K562 (cell line): ENCODE data around the gene APOBEC3C. TPM values are rescaled to one million over a fixed set of nuclear protein-coding genes. Genes with fewer than 3 reads are reported as not detected.
"Not testable (repeated sequence)": the region's sequence is repeated elsewhere in the genome, so short reads cannot be mapped to it uniquely, and the experiment has no call there.

ENCODE experiments used
- ATAC-seq: fragments of 200-7000 bp; cut with Tn5 transposase; 3 replicates; pipeline ENCODE4 v1.9.1; 2020; ENCODE audit warnings: moderate library complexity
- BruUV-seq: library from RNA; stranded (reverse); fragments of 400-500 nt; replicated peaks from 2 replicates; lab custom pipeline; 2021; lab: Mats Ljungman, UMichigan
- CTCF ChIA-PET: fragments of 300-600 bp; formaldehyde crosslinking; extraction: SDS; loops from one replicate; lab custom pipeline; 2021; ENCODE audit warnings: low intra/inter-chr PET ratio; lab: Yijun Ruan, JAX
- POLR2A ChIA-PET: fragments of 300-600, 350-650 bp; sonication (Branson Sonifier 250); formaldehyde crosslinking; extraction: SDS; loops from one replicate; lab custom pipeline; 2021; ENCODE audit warnings: antibody characterized with exemption, inconsistent platforms; lab: Yijun Ruan, JAX
- DNase-seq, 4 experiments: peaks; one replicate each; pipeline versions ENCODE4 v3.0.0 to v3.0.0-alpha.2; 2011 to 2018; ENCODE audit warnings: low spot score in 3 of 4, mixed read lengths in 3 of 4; ENCODE audit errors: extremely low read depth in 1 of 4
- FAIRE-seq: peaks from 2 replicates; lab custom pipeline; 2011; peaks lifted over from hg19 to GRCh38; lab: Jason Lieb, UNC
- H2AFZ ChIP-seq: 2 replicates; pipeline ENCODE4 v1.6.0; 2011; ENCODE audit warnings: low read depth, low read length, control low read depth, inconsistent platforms
- H3K27ac ChIP-seq: fragments of 200-600 bp; 3 replicates; pipeline ENCODE4 v1.8.0; 2011; ENCODE audit warnings: low read depth, mild to moderate bottlenecking, control low read depth, inconsistent platforms, low read length, moderate library complexity, mixed read lengths; ENCODE audit errors: extremely low read depth
- H3K27me3 ChIP-seq, 2 experiments: fragments of 300-600 bp in 1 of 2; 2 replicates in 1 of 2; 3 replicates in 1 of 2; pipeline versions ENCODE4 v1.6.0 to v1.8.0; 2011; ENCODE audit warnings: inconsistent platforms in 2 of 2, low read length in 2 of 2, mild to moderate bottlenecking in 1 of 2, mixed read lengths in 1 of 2, moderate library complexity in 1 of 2; ENCODE audit not compliant: control insufficient read depth in 2 of 2, insufficient read depth in 2 of 2
- H3K36me3 ChIP-seq: fragments of 300-600 bp; 3 replicates; pipeline ENCODE4 v1.8.0; 2011; ENCODE audit warnings: mild to moderate bottlenecking, low read length, inconsistent platforms; ENCODE audit not compliant: control insufficient read depth, insufficient read depth
- H3K4me1 ChIP-seq, 2 experiments: fragments of 200-600 bp in 1 of 2; replicated peaks in 1 of 2; 2 replicates in 1 of 2; 3 replicates in 1 of 2; pipeline versions ENCODE4 v1.5.1 to v1.8.0; 2011; ENCODE audit warnings: inconsistent platforms in 2 of 2, low read length in 2 of 2, mild to moderate bottlenecking in 1 of 2, mixed read lengths in 1 of 2, moderate library complexity in 1 of 2; ENCODE audit not compliant: control insufficient read depth in 2 of 2, insufficient read depth in 2 of 2
- H3K4me2 ChIP-seq: 2 replicates; pipeline ENCODE4 v1.6.1; 2011; ENCODE audit warnings: low read length, control low read depth, inconsistent platforms, mixed read lengths; ENCODE audit not compliant: insufficient read depth
- H3K4me3 ChIP-seq: fragments of 200-600 bp; sonication (generic), shearing (Covaris generic); 2 replicates; pipeline ENCODE4 v1.5.1; 2016; ENCODE audit warnings: control low read depth, inconsistent platforms
- H3K79me2 ChIP-seq: fragments of 200-600 bp; 3 replicates; pipeline ENCODE4 v1.8.0; 2011; ENCODE audit warnings: low read length, inconsistent platforms; ENCODE audit not compliant: control insufficient read depth, insufficient read depth
- H3K9ac ChIP-seq, 2 experiments: 2 replicates each; pipeline versions ENCODE4 v1.6.0 to v1.6.1; 2011; ENCODE audit warnings: low read depth in 2 of 2, low read length in 2 of 2, control low read depth in 1 of 2, inconsistent platforms in 1 of 2, mild to moderate bottlenecking in 1 of 2, mixed read lengths in 1 of 2; ENCODE audit not compliant: insufficient read depth in 1 of 2
- H3K9me1 ChIP-seq: one replicate; pipeline ENCODE4 v1.6.0; 2011; ENCODE audit warnings: inconsistent platforms, mild to moderate bottlenecking, low read length, moderate library complexity; ENCODE audit not compliant: control insufficient read depth, insufficient read depth
- H3K9me3 ChIP-seq: replicated peaks from 2 replicates; pipeline ENCODE4 v1.5.1; 2011; ENCODE audit warnings: low read depth, low read length, inconsistent platforms; ENCODE audit not compliant: control insufficient read depth, insufficient read depth
- H4K20me1 ChIP-seq: replicated peaks from 2 replicates; pipeline ENCODE4 v1.6.1; 2011; ENCODE audit warnings: low read length, inconsistent platforms, mixed read lengths; ENCODE audit not compliant: control insufficient read depth, insufficient read depth
- ZNF436 ChIP-seq: fragments of 250-450, 450-650 bp; sonication (Bioruptor Pico); formaldehyde crosslinking; IDR thresholded peaks from 2 replicates; pipeline ENCODE4 v1.7.0; 2020; ENCODE audit warnings: mild to moderate bottlenecking
- whole genome bisulfite sequencing: fragments of 100-300 bp; shearing (Covaris generic); methylation state at CpG from one replicate; pipeline ENCODE4 v1.1.6; 2016; ENCODE audit warnings: low coverage, mixed read lengths; ENCODE audit not compliant: insufficient coverage; ENCODE audit errors: missing lambda C conversion rate; 5-methylcytosine and 5-hydroxymethylcytosine counted together
- in situ Hi-C: fragments of 300-500 bp; cut with MboI; formaldehyde crosslinking; loops from 4 replicates; pipeline ENCODE4 v1.15.0; 2018; ENCODE audit warnings: inconsistent platforms, mixed read lengths
- intact Hi-C: fragments of 100-400 bp; cut with micrococcal nuclease; formaldehyde crosslinking; loops from 2 replicates; pipeline ENCODE4 v1.14.2; 2022
- polyA plus RNA-seq, 8 experiments: library from polyadenylated mRNA; depleted of rRNA in 4 of 8; stranded (reverse) in 5 of 8; unstranded in 3 of 8; fragments of >200 nt; fragmentation: Nextera tagmentation in 2 of 8; fragmentation: Illumina TruSeq in 1 of 8; extraction: Ambion mirVana in 2 of 8; extraction: Trizol in 1 of 8; gene quantifications; 2 replicates each; pipeline versions ENCODE4 v1.2.1 to v1.2.3, GENCODE V29; 2011 to 2014; ENCODE audit warnings: inconsistent platforms in 1 of 8, missing spikeins in 1 of 8
- total RNA-seq, 7 experiments: library from RNA; depleted of rRNA in 6 of 7; stranded (reverse); fragments of >200 nt in 6 of 7; fragmentation: Illumina TruSeq in 2 of 7; extraction: Trizol in 2 of 7; gene quantifications; 2 replicates each; pipeline versions ENCODE4 v1.2.1 to v1.2.3, GENCODE V29; 2011 to 2021; ENCODE audit warnings: low replicate concordance in 1 of 7
- TF ChIP-seq, protein P1 (sequence below): sonication (generic); formaldehyde crosslinking; IDR thresholded peaks from 2 replicates; pipeline ENCODE4 v1.8.1; 2023; ENCODE audit warnings: mild to moderate bottlenecking, missing genetic modification reagents

Gene APOBEC3C
- total and polyA plus RNA-seq, 9 of the 15 experiments (the other 6 are each of a cell fraction or from before 2014, with no cell fraction given) = 12.4 to 285 (median 55.5) TPM

GRCh38 chr22:39030705-39031104, 16.6 kb downstream of the APOBEC3C start:
- 85% methylated on average over 14 of the region's 14 CpGs for WGBS

DNA sequence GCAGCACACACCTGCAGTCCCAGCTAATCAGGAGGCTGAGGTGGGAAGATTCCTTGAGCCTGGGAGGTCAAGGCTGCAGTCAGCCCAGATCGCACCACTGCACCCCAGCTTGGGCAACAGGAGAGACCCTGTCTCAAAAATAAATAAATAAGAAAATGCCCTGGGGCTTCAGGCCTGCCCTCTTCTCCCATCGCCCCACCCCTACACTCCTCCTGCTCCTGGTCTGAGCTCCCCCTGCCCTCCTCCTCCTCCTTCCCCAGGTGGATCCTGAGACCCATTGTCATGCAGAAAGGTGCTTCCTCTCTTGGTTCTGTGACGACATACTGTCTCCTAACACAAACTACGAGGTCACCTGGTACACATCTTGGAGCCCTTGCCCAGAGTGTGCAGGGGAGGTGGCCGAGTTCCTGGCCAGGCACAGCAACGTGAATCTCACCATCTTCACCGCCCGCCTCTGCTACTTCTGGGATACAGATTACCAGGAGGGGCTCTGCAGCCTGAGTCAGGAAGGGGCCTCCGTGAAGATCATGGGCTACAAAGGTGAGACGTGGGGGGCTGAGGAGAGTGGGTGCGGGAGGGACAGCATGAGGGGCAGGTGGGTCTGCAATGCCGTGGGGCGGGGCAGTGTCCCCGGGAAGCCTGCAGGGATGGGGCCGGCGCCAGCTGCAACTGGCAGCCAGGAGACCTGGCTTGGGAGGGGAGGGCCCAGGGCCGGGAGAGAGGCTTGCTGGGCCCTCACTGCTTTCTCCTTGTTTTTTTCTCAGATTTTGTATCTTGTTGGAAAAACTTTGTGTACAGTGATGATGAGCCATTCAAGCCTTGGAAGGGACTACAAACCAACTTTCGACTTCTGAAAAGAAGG, 17.6 kb downstream of the APOBEC3C start:
- POLR2A ChIA-PET, H2AFZ ChIP-seq, DNase-seq, H3K36me3 ChIP-seq, ATAC-seq, BruUV-seq, intact Hi-C loops, FAIRE-seq, H3K27ac ChIP-seq, H4K20me1 ChIP-seq, CTCF ChIA-PET, H3K4me3 ChIP-seq, H3K9me1 ChIP-seq, in situ Hi-C loops, H3K9ac ChIP-seq, H3K27me3 ChIP-seq, H3K79me2 ChIP-seq, H3K4me2 ChIP-seq, H3K9me3 ChIP-seq: not testable (repeated sequence)
- 86% methylated on average over 5 of the region's 18 CpGs for WGBS
- peaks cover 3 to 15% of the 10 kb centered on the region in 2 experiments; a peak in 3 of 5 replicates for H3K4me1 ChIP-seq

More at GRCh38 chr22:39030705-39031104, 16.6 kb downstream of the APOBEC3C start:
- H3K9ac ChIP-seq = no peak overlapping the region
- ATAC-seq (no peak), FAIRE-seq (no peak), DNase-seq (no peak)
- H3K27me3 ChIP-seq = no peaks in the 10 kb centered on the region
- no peak overlapping the region for H3K4me2 ChIP-seq
- no peaks in the 10 kb centered on the region for H3K9me1 ChIP-seq
- in situ Hi-C loops = no loop called here
- no peak overlapping the region for H3K27ac ChIP-seq
- H3K9me3 ChIP-seq = no peaks in the 10 kb centered on the region
- POLR2A ChIA-PET = no interaction called here
- no peaks in the 10 kb centered on the region for H4K20me1 ChIP-seq
- no peaks in the 10 kb centered on the region for H3K79me2 ChIP-seq
- H3K4me3 ChIP-seq = no peak overlapping the region
- H3K4me1 ChIP-seq = peaks cover 3 to 15% of the 10 kb centered on the region in 2 experiments; a peak in 3 of 5 replicates
- intact Hi-C loops = no loop called here
- no TSS peak for BruUV-seq
- CTCF ChIA-PET = no interaction called here
- H2AFZ ChIP-seq = no peak overlapping the region
- peaks cover 2% of the 10 kb centered on the region; the same call in 1 of the 3 replicates for H3K36me3 ChIP-seq
- TF ChIP-seq, protein P1, sequence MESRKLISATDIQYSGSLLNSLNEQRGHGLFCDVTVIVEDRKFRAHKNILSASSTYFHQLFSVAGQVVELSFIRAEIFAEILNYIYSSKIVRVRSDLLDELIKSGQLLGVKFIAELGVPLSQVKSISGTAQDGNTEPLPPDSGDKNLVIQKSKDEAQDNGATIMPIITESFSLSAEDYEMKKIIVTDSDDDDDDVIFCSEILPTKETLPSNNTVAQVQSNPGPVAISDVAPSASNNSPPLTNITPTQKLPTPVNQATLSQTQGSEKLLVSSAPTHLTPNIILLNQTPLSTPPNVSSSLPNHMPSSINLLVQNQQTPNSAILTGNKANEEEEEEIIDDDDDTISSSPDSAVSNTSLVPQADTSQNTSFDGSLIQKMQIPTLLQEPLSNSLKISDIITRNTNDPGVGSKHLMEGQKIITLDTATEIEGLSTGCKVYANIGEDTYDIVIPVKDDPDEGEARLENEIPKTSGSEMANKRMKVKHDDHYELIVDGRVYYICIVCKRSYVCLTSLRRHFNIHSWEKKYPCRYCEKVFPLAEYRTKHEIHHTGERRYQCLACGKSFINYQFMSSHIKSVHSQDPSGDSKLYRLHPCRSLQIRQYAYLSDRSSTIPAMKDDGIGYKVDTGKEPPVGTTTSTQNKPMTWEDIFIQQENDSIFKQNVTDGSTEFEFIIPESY = peak; percentile 86
- no peak for TF ChIP-seq ZNF436 (CRISPR knock-in tag)
- TF ChIP-seq, all 486 proteins: peak for 1

DNA sequence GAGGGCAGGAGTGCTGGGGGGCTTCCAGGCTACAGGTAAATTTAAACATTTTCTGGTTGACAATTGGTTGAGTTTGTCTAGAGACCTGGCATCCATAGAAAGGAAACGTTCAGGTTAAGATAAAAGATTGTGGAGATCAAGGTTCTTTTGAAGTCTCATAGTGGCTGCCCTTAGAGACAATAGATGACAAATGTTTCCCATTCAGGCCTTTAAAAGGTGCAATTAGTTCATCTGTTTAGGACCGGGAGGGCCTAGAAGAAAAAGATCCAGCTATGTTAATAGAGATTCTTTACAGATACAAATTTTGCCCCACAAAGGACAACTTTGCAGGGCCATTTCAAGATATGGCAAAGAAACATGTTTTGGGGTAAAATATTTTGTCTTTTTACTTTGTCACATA, 23.0 kb downstream of the APOBEC3C start:
- DNase-seq, H3K27me3 ChIP-seq, H3K27ac ChIP-seq, H4K20me1 ChIP-seq, BruUV-seq, H3K9me3 ChIP-seq, H3K36me3 ChIP-seq, H3K9me1 ChIP-seq, H3K4me2 ChIP-seq, H3K79me2 ChIP-seq, CTCF ChIA-PET, H3K9ac ChIP-seq, in situ Hi-C loops, FAIRE-seq, ATAC-seq, H3K4me3 ChIP-seq, H2AFZ ChIP-seq, intact Hi-C loops: not testable (repeated sequence)
- H3K4me1 ChIP-seq = peaks cover 0 to 20% of the 10 kb centered on the region in 2 experiments; a peak in 4 of 5 replicates
- WGBS = 11% methylated on average over 2 of the region's 2 CpGs
- POLR2A ChIA-PET = interaction anchor here (0.7 kb wide), 1 partner anchor 9 kb away, joined by 3 read pairs; no protein-coding TSS in a partner anchor
